NCI-H510A treated with DMSO at 0.1 percent for 48 hours (cell line): ENCODE results near the gene MTOR.
"Not testable (repeated sequence)": the region's sequence is repeated elsewhere in the genome, so short reads cannot be mapped to it uniquely, and the experiment has no call there.

Source experiments
- DNase-seq: peaks from one replicate; lab custom pipeline; 2025; lab: John Stamatoyannopoulos, UW

The MTOR gene

DNA sequence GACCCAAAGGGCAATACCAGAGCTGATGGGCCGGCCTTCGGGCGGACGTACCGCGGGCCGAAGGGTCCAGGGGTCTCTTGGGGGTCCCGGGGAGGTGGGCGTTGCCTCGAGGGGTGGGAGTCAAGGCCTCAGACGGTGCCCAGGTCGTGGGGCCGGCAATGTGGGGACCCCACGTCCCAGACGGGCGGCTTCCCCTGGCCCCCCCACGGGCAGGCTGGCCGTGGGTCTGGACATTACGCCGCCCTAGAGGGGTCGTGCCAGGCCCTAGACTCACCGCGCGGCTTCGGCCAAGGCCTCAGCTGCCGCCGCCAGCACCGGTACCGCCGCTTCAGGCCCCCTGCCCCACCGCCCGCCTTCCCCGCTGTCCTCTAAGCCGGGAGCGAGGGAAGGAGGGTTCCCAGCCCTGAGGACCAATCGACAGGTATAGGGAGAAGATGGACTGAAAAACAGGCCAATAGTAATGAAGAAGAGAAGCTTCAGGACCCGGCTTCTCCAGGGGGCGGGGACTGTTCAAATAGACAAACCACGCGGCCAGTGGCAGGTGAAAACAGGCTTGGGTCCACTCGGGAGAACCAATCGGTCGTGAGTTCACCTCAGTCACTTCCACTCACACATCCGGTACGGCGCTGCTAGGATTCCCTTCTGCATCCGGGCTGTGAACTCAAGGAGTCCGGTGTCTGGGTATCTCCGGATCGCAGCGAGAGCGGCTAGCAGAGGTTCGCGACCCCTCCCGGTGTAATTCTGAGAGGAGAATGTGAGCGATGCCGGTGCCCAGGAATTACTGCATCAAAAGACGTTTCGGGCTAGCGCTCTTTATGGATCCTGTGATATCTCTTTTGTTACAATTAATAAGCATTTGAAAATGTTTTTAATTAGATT lies at the start of gene MTOR:
Gene MTOR (minus strand): TSS at position 381 of the 879 bp plus-strand sequence. CDS start 3,142 bp downstream, outside the sequence.
- DNase-seq: peak; percentile 100

DNA sequence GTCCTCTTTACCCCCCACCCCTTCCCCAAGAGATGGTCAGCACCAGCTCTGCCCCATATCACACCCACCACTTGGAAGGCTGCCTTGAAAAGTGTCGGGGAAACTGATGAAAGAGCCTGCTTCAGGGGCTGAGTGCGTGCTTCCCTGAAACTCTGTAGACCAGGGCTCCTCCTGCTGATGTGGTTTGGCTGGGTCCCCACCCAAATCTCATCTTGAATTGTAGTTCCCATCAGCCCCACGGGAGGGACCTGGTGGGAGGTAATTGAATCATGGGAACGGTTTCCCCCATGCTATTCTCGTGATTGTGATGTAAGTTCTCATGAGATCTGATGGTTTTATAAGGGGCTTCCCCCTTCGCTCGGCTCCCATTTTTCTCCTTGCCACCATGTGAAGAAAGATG lies 47.0 kb upstream of the MTOR start:
- no peak for DNase-seq

DNA sequence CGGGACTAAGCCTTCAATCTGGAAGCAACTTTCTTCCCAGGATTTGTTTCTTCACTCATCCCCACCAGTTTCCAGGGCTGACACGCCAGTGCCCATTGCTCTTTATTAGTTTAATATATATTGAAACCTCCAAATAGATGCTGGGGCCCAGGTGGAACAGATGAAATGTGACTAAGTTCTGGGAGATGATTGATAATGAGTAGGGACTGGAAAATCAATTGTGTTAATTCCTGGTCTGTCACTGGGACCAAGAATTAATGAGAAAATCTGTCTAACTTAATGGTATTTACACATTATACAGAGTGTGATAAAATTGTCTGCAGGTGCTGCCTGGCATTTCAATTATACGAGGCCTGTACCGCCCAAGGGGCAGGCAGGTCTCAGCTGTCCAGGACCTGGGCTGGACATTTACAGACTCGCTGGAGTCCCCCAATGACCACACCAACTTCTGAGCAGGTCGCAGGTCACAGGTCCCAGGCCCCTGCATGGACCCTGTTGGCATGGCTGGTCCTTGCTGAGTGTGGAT lies 46.4 kb upstream of the MTOR start:
- DNase-seq: no peak

DNA sequence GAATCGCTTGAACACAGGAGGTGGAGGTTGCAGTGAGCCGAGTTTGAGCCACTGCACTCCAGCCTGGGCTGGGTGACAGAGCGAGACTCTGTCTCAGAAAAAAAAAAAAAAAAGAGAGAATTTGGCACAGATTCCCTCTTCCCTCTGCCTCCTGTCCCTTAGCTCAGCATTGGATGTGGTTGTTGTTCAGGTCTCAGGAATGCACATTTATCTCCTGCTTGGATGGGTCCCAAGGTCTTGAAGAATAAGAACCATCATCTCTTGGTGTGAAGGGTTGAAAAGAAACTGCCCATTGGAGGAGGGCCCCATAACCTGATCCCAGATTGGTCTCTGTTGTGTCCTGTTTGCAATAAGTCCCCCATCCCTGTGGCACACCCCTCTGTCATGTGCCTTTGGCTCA lies 45.5 kb upstream of the MTOR start:
- DNase-seq: no peak

DNA sequence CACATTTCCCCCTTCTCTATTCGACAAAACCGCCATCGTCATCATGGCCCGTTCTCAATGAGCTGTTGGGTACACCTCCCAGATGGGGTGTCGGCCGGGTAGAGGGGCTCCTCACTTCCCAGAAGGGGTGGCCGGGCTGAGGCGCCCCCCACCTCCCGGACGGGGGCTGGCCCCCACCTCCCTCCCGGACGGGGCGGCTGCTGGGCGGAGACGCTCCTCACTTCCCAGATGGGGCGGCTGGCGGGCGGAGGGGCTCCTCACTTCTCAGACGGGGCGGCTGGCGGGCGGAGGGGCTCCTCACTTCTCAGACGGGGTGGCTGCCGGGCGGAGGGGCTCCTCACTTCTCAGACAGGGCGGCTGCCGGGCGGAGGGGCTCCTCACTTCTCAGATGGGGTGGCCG lies 43.2 kb upstream of the MTOR start:
- DNase-seq: not testable (repeated sequence)

DNA sequence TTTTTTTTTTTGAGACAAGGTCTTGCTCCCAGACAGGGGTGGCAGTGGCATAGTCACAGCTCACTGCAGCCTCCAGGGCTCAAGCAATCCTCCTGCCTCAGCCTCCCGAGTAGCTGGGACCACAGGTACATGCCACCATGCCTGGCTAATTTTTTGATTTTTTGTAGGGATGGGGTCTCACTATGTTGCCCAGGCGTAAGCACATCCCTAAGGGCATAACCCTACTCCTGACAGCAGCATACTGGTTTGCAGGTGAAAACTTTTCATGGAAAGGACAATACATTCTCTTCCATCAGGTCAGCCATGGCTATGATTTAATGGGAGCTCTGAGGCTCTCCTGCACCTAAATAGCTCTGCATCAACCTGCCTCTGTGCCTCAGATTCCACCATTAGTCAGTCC lies 40.0 kb upstream of the MTOR start:
- DNase-seq: no peak

DNA sequence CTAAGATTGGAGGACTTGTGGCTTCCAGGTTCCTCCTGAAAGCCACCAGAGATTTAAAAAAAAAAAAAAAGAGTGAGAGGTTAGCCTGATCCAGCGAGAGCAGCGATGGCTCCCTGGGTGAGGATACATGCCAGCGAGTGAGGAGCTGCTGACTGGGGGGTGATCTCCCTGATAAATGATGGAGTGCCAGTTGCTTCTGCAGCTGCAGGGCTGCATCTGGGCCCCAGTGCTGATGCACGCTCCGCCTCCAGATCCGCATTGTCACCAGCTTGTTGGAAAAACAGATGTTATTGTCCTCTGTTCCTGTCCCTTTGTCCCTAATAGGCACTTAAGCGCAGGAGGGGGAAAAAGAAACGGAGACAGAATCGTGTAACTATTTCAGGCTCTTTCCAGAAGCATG lies 39.2 kb upstream of the MTOR start:
- DNase-seq: peak; percentile 71

DNA sequence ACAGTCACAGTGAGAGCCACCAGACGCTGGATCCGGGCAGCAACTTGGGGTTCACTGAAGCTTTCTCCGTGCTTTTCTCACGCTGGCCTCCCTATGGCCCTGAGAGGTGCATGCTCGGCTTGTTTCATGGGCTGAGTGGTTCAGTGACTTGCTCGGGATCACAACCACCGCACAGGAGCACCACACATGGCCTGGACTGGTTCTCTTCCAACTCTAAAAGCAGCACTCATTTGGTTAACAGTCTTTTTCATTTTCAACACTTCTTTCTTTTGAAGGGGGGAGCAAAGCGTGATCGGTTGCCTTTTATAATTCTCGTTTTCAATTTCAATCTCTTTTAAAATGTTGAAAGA lies 36.8 kb upstream of the MTOR start:
- no peak for DNase-seq

DNA sequence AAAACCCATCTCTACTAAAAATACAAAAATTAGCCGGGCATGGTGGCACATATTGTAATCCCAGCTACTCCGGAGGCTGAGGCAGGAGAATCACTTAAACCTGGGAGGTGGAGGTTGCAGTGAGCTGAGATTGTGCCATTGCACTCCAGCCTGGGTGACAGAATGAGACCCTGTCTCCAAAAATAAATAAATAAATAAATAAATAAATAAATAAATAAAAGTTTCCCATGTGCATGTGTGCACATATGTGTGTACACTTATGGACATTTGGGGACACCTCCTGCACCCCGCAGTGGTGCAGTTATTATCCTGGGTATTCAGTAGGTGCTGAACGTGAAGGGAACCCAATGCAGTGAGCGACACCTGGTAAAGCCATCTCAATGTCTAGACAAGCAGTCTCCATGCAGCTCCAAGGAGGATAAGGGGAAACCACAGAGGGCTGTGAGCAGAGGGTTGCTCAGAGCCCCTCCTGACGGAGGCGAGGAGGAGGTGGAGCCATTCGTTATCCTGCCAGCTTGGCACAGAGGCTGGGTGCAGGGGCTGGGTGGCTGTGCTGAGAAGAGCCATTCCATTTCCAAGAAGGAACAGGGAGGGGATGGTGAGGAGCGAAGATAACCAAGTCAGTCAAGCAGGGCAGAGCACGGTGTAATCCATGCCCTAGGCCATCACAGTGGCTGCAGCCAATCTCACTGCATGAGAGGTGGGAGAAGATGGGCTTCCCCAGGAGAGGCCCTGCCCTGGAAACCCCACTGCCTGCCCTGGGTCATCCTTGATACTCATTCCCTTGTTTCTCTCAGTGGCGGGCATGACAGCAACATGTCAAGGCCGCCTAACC lies 36.3 kb upstream of the MTOR start:
- no peak for DNase-seq

DNA sequence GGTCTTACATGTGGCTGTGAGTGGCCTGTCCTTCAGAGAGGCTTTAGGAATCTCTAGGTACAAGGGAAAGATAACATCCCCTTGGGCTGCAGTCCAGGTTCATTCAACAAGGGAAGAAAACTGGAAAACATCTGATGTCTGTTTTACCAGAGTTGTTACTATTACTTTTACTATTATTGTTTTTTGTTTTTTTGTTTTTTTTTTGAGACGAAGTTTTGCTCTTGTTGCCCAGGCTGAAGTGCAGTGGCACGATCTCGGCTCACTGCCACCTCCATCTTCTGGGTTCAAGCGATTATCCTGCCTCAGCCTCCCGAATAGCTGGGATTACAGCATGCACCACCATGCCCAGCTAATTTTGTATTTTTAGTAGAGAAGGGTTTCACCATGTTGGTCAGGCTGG lies 35.4 kb upstream of the MTOR start:
- not testable (repeated sequence) for DNase-seq

DNA sequence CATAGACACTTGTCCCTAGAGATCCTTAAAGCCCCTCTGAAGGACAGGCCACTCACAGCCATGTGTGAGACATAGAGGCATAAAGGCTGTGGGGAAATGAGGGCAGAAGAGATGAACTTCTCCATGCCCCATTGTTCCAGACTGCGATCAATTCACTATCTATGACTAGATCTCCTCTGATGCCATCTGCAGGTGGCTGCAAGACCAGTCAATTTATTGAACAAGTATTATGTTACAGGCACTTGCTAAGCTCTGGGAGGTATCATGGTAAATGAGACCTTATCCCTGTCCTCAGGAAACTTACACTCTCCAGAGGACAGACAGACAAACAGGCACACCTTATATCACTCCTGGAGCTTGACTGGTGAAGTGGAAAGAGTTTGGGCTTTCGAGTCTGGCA lies 33.6 kb upstream of the MTOR start:
- DNase-seq: no peak

DNA sequence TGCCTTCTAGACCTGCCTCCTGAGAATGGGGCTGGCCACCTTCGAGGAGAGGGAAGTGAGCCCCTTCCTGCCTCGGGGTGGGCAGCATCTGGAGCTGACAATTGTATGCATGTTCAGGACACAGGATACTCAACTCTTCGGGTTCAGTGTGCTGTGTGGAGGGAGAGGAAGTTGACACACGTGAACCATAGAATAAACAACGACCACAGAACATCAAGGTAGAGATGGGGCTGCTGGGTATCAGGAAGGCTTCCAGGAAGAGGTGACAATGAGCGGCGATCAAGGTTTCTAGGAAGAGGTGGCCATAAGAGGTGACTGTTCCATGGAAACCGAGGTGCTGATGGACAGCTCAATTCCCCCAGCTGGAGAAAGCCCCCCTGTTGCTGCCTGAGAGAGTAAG lies 32.6 kb upstream of the MTOR start:
- DNase-seq: no peak

DNA sequence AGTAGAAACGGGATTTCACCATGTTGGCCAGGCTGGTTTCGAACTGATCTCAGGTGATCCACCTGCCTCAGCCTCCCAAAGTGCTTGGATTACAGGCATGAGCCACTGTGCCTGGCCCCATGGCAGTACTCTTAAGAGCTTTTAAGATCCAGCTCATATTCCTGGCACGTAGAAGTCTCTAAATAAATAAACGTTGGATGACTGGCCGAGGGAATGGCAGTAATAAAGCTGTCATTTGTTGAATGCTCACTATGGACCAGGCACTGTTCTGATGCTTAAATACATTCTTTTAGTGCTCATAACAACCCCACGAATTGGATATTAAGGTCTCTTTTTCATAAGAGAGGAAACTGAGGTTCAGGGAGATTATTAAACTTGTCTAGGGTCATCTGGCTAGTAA lies 31.5 kb upstream of the MTOR start:
- no peak for DNase-seq

DNA sequence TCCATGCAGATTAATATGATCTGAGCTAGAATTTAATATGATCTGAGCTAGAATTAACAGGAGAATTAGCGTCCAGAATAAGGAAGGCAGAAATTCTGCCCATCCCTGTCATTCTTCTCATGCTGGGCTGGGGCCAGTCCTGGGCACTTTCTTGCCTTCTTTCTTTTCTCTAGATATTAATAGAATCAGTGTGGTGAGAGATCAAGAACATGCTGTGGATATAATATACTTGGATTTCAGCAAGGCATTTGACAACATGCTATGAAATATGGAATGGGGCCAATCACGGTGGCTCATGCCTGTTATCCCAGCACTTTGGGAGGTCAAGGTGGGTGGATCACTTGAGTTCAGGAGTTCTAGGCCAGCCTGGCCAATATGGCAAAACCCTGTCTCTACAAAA lies 28.7 kb upstream of the MTOR start:
- DNase-seq: no peak

DNA sequence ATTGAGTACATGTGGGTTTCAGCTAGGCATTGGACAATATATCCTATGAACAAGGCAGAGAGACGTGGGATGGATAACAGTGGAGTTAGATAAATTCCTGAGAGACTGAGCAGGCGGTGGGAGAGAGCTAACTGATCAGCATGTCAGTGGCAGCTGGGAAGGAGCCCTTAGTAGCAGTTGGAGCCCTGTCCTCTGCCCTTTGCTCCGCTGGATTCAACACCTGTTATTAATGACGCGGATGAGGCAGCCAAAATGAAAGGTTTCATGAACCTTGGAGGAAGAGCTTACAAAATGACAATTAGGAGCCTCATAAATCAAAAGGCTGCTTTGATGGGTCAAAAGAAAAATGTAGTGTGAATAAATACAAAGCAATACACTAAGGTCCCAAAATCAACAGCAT lies 26.7 kb upstream of the MTOR start:
- DNase-seq: no peak

DNA sequence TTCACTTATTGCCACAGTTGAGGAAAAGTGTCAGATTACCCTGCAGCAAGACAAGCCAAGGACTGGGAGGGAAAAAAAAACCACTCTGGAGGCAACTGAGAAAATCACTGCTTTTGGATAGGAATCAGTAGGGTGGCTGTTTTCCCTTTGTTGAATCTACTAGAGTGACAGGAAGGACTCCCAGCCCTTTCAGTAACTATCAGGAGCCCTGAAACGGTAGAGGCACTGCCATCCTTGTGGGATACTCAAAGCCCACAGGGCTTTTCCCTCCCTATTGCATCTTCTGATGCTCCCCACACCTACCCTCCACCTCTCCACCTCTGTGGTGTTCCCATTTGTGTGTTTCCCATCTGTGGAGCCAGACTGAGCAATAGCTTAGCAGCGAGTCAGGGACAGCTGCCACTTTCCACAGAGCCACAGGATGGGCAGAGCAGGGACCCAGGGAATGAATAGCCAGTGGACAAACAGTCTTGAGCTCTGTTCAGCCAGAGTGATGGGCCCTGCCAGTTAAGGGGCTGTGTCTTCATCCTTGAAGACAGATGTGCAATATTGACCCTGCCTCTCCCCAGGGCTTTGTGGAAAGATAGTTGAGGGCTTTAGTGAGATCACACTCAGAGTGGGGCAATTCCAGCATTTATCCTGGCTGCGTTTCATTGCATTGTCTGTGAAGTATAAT lies 24.5 kb upstream of the MTOR start:
- DNase-seq: no peak

DNA sequence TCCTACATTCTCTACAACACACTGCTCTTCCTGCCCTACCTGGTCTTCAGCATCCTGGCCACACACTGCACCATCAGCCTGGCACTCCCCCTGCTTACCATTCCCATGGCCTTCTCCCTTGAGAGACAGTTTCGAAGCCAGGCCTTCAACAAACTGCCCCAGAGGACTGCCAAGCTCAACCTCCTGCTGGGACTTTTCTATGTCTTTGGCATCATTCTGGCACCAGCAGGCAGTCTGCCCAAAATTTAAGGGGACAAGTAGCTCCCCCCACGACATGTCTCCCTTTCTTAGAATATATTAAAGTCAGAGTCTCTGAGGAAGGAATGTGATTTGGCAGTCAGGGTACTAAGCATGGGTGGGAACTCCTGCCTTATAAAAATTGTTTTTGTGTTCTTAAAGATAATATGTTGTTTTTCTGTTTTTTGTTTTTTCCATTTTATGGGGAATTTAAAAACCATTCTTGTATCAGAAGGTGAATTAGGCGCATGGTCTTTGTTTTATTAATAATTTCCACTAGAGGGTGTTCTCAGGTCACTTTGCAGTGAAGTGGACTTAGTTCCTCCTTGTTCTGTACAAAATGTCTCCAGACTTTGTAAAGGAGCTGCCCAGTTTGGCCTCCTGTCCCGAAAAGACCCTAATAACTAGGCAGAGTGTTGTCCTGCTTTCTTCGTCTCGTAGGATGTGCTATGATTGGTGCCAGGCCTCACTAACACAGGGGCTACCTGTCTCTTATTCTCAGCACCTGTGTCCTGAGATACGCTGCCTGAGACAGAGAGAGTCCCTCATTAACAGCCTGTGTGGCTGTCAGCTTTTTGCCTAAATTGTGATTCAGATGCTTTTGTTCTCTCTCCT lies 23.8 kb upstream of the MTOR start:
- peak; percentile 60 for DNase-seq

DNA sequence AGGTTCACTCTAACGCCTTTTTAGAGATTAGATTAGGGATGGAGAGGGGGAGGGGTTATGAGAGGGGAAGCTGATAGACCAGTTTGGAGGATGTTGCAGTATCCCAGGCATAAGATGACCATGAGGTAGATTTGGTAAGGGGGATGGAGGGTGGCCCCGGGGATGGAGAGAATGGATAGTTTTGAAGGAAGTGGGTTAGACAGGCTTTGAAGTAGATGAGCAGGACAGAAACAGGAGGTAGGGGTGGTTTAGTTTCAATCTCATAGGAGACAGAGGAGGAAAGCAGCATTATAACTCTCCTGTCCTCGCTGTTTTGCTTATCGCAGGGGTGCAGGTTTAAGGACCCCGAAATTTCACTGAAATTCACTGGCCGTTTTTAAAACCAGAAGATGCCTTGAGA lies 22.4 kb upstream of the MTOR start:
- no peak for DNase-seq

DNA sequence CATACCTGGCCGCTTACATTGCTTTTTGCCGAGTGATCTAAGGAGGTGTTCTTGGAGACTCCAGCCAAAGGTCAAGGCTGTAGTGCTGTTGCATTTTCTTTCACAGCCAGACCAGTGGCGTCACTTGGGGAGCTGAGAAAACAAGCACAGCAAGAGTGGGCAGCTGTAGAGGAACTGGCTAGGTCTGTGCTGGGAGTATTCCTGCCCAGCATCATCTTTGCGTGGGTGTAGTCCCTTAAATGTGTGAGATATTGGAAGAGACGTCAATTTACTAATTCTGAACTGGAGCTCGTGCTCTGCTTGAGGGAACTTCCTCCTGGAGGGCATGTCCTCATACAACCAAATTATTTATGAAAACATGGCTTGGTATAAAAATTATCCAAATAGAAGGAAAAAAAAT lies 20.8 kb upstream of the MTOR start:
- DNase-seq: no peak

DNA sequence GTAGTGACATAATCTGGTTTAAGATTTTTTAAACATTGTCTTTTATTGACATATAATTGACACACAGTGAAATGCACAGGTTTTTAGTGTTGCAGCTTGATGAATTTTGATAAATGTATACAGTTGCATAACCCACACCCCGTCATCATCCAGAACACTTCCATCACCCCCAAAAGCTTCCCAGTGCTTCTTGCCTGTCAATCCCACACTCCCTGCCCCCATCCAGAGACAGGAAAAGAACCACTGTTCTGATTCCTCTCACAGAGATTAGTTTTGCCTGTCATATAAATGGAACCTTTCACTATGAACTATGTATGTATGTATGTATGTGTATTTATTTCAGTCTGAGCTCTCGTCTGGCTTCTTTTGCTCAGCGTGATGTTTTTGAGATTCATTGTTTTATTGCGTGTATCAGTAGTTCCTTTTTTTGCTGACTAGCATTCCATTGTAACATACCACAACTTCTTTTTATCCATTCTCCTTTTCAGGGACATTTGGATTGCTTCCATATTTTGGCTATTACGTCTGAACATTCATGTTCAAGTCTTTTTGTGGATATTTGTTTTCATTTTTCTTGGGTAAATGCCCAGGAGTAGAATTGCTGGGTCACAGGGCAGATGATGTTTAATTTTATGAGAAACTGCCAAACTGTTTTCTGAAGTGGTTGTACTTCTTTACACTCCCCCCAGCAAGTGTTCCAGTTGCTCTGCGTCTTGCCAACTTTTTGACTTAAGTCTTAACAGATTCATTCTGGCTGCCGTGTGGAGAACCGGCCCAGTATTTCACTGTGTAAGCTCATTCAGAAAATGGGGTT lies 19.4 kb upstream of the MTOR start:
- DNase-seq: no peak
